NT2/D1 (cell line): ENCODE data around the gene TKT.

Experiments
- SUZ12 ChIP-seq: IDR thresholded peaks from 2 replicates; pipeline ENCODE4 v1.6.1; 2011; ENCODE audit not compliant: insufficient read length, insufficient read depth; ENCODE audit errors: extremely low read depth
- ZNF274 ChIP-seq: IDR thresholded peaks from 2 replicates; pipeline ENCODE4 v1.6.1; 2011; ENCODE audit warnings: mild to moderate bottlenecking, low read depth, low read length

- TF ChIP-seq SUZ12, result no peak
- TF ChIP-seq ZNF274, result no peak
These were observed 56.8 kb downstream of the TKT start for GRCh38 chr3:53198996-53199395.
